Measurements from ENCODE around the gene FCRL1. TPM values are rescaled to one million over a fixed set of nuclear protein-coding genes. Genes with fewer than 3 reads are reported as not detected.

Gene FCRL1
- polyA plus RNA-seq, 1 experiment, result not detected

- POLR2A ChIA-PET, result no interaction called here
- no peak for TF ChIP-seq CTCF (IDR thresholded peaks at IDR 0.05; ENCODE audit: insufficient read depth, low read depth, low read length)
- no peak for DNase-seq (ENCODE audit: low read depth)
- CTCF ChIA-PET, result no interaction called here
- Histone ChIP-seq H3K27me3 (ENCODE audit: control insufficient read depth, insufficient read depth, low read length) (no peaks in the 10 kb centered on the region), H3K4me3 (ENCODE audit: low read depth, low read length) (no peak overlapping the region), H3K36me3 (ENCODE audit: control insufficient read depth, insufficient read depth, low read length) (no peaks in the 10 kb centered on the region)
Measured at GRCh38 chr1:157782931-157783330, 37.0 kb downstream of the FCRL1 start.

DNA sequence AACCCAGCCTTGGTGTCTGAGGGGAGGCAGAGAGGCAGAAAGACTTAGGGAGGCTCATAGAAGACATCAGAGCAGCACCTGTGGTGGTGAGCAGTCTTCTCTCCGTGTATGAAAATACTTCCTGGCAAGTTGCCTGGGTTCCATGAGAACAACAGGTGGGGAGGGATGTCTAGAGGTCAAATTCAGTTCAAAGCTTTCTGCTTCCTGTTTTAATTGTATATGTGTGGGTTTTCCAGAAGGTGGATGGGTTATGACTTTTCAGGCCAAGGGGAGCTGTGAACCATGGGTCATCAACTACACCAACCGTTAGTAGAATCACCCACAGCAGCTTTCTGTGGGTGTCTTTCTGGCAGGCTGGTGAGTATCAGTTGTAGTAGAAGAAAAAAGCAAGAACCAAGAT, 38.9 kb downstream of the FCRL1 start:
- POLR2A ChIA-PET, result no interaction called here
- H3K36me3 ChIP-seq (ENCODE audit: control insufficient read depth, insufficient read depth, low read length), result no peaks in the 10 kb centered on the region
- DNase-seq (ENCODE audit: low read depth), result no peak
- H3K4me3 ChIP-seq (ENCODE audit: low read depth, low read length), result no peak overlapping the region
- CTCF ChIA-PET, result interaction anchor here (0.7 kb wide), 1 partner anchor 39 kb away, joined by 3 read pairs; no protein-coding TSS in a partner anchor
- no peak for TF ChIP-seq CTCF (IDR thresholded peaks at IDR 0.05; ENCODE audit: insufficient read depth, low read depth, low read length)
- H3K27me3 ChIP-seq (ENCODE audit: control insufficient read depth, insufficient read depth, low read length), result no peaks in the 10 kb centered on the region

- no peak for TF ChIP-seq CTCF (IDR thresholded peaks at IDR 0.05; ENCODE audit: insufficient read depth, low read depth, low read length)
- H3K27me3 ChIP-seq (ENCODE audit: control insufficient read depth, insufficient read depth, low read length), result no peaks in the 10 kb centered on the region
- POLR2A ChIA-PET, result no interaction called here
- DNase-seq (ENCODE audit: low read depth), result no peak
- CTCF ChIA-PET, result no interaction called here
- H3K4me3 ChIP-seq (ENCODE audit: low read depth, low read length), result no peak within 1 kb of the TSS
- H3K36me3 ChIP-seq (ENCODE audit: control insufficient read depth, insufficient read depth, low read length), result no peaks in the 10 kb centered on the region
Measured at GRCh38 chr1:157776971-157777391, 42.9 kb downstream of the FCRL1 start, which contains the start of gene FCRL2. Gene FCRL2 (minus strand): TSS chr1:157777132. CDS start chr1:157777073, 59 bp downstream.

DNA sequence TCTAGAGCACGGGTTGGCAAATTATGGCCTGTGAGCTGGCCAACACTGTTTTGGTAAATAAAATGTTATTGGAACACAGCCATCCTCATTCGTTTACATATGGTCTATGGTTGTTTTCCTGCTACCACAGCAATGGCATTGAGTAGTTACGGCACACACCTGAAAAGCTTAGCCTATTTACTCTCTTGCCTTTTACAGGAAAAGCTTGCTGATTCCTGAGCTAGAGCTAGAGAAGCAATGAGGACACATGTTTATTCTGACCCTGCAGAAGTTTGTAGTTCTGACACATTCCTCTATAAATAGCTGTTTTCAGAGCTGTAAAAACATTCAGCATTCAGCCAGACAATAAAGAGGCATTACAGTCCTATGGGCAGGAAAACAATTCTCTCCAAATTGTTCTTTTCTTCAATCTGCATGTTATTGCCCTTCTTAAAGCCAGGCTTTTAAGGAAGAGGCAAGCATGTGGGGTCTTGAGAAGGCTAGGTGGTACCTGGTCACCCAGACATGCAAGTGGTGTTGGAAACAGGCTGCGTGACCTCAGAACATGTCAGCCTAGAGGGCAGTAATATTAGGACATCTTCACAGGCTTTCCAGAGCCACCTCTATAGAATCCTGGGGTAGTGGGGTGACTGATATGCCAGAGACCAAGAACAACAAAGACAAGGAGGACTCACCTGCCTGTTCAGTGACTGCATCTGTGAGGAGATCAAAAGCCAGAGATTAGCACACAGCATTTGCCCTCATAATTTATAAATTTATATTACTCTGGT, 44.6 kb downstream of the FCRL1 start:
- no peak for DNase-seq (ENCODE audit: low read depth)
- TF ChIP-seq CTCF (IDR thresholded peaks at IDR 0.05; ENCODE audit: insufficient read depth, low read depth, low read length), result no peak
- Histone ChIP-seq H3K27me3 (ENCODE audit: control insufficient read depth, insufficient read depth, low read length) (no peaks in the 10 kb centered on the region), H3K36me3 (ENCODE audit: control insufficient read depth, insufficient read depth, low read length) (no peaks in the 10 kb centered on the region), H3K4me3 (ENCODE audit: low read depth, low read length) (no peak overlapping the region)
- CTCF ChIA-PET, result no interaction called here
- POLR2A ChIA-PET, result no interaction called here

DNA sequence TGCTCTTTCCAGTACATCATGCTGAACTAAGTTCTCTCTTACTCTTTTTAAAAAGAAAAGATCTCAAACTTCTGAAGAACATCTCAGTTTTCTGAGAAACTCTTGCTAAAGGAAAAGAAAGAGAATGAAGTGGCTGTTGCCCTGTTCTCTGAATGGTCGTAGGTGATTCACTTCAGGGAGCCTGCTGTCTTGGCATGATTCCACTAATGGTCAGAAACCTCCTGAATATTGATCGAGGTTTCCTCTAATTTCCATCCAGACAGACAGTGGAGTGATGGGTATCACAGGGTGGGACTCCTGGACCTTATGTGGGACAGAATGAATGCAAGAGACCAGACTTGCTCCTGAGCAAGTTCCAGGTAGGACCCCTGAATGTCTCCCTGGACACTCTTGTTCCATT, 45.5 kb downstream of the FCRL1 start:
- Histone ChIP-seq H3K4me3 (ENCODE audit: low read depth, low read length) (no peak overlapping the region), H3K27me3 (ENCODE audit: control insufficient read depth, insufficient read depth, low read length) (no peaks in the 10 kb centered on the region), H3K36me3 (ENCODE audit: control insufficient read depth, insufficient read depth, low read length) (no peaks in the 10 kb centered on the region)
- ChIA-PET POLR2A (no interaction called here), CTCF (no interaction called here)
- no peak for DNase-seq (ENCODE audit: low read depth)
- TF ChIP-seq CTCF (IDR thresholded peaks at IDR 0.05; ENCODE audit: insufficient read depth, low read depth, low read length), result no peak
